Measurements from ENCODE around the gene CACNA1I. TPM values are rescaled to one million over a fixed set of nuclear protein-coding genes. Genes with fewer than 3 reads are reported as not detected.
"Not testable (repeated sequence)": the region's sequence is repeated elsewhere in the genome, so short reads cannot be mapped to it uniquely, and the experiment has no call there.

Gene CACNA1I
- polyA plus RNA-seq, 1 donor from 2014 or later, result 0.04 TPM

GRCh38 chr22:39725351-39726035 lies 154.9 kb downstream of the CACNA1I start:
- Mint-ChIP-seq H3K27ac (no peak overlapping the region), H3K9me3 (no peaks in the 10 kb centered on the region), H3K4me3 (no peak overlapping the region)

GRCh38 chr22:39727541-39727940 lies 157.0 kb downstream of the CACNA1I start:
- H3K36me3 Mint-ChIP-seq, result no peaks in the 10 kb centered on the region
- H3K4me1 Mint-ChIP-seq, result no peaks in the 10 kb centered on the region
- no peak overlapping the region for H3K27ac Mint-ChIP-seq
- peaks cover 0 to 1% (median 0%) of the 10 kb centered on the region in 3 donors for H3K9me3 Mint-ChIP-seq
- H3K27me3 Mint-ChIP-seq, result peaks cover 1% of the 10 kb centered on the region
- H3K4me3 Mint-ChIP-seq, result no peak overlapping the region

More at GRCh38 chr22:39725351-39726035, 154.9 kb downstream of the CACNA1I start:
- peaks cover 6% of the 10 kb centered on the region for H3K27me3 Mint-ChIP-seq
- H3K4me1 Mint-ChIP-seq, result no peaks in the 10 kb centered on the region
- no peaks in the 10 kb centered on the region for H3K36me3 Mint-ChIP-seq

- H3K9me3 Mint-ChIP-seq, result peaks cover 0 to 1% (median 0%) of the 10 kb centered on the region in 3 donors
- H3K4me1 Mint-ChIP-seq, result no peaks in the 10 kb centered on the region
- H3K4me3 Mint-ChIP-seq, result no peak overlapping the region
- no peaks in the 10 kb centered on the region for H3K36me3 Mint-ChIP-seq
- H3K27me3 Mint-ChIP-seq, result peaks cover 1% of the 10 kb centered on the region
- H3K27ac Mint-ChIP-seq, result no peak overlapping the region
Measured at GRCh38 chr22:39728236-39728860, 157.8 kb downstream of the CACNA1I start.

- peaks cover 1% of the 10 kb centered on the region for H3K27me3 Mint-ChIP-seq
- no peaks in the 10 kb centered on the region for H3K4me1 Mint-ChIP-seq
- H3K27ac Mint-ChIP-seq, result no peak overlapping the region
- H3K36me3 Mint-ChIP-seq, result no peaks in the 10 kb centered on the region
- peaks cover 0 to 1% (median 0%) of the 10 kb centered on the region in 3 donors for H3K9me3 Mint-ChIP-seq
- no peak overlapping the region for H3K4me3 Mint-ChIP-seq
Measured at GRCh38 chr22:39729141-39729934, 158.8 kb downstream of the CACNA1I start.

GRCh38 chr22:39731481-39731880 lies 160.9 kb downstream of the CACNA1I start:
- Mint-ChIP-seq H3K36me3 (peaks cover 2% of the 10 kb centered on the region), H3K4me3 (no peak overlapping the region), H3K27me3 (peaks cover 6% of the 10 kb centered on the region), H3K9me3 (peaks cover 0 to 4% (median 0%) of the 10 kb centered on the region in 3 donors), H3K27ac (no peak overlapping the region), H3K4me1 (no peaks in the 10 kb centered on the region)

GRCh38 chr22:39731881-39732555 lies 161.5 kb downstream of the CACNA1I start:
- Mint-ChIP-seq H3K4me1 (no peaks in the 10 kb centered on the region), H3K27ac (peak overlapping the region in 1 of 3 donors; percentile 14), H3K27me3 (peaks cover 6% of the 10 kb centered on the region), H3K36me3 (peaks cover 2% of the 10 kb centered on the region), H3K9me3 (peaks cover 0 to 4% (median 0%) of the 10 kb centered on the region in 3 donors), H3K4me3 (no peak overlapping the region)

- H3K27ac Mint-ChIP-seq, result peak overlapping the region in 1 of 3 donors; percentile 14
- H3K4me3 Mint-ChIP-seq, result no peak overlapping the region
- peaks cover 6% of the 10 kb centered on the region for H3K27me3 Mint-ChIP-seq
- no peaks in the 10 kb centered on the region for H3K4me1 Mint-ChIP-seq
- H3K9me3 Mint-ChIP-seq, result peaks cover 0 to 4% (median 0%) of the 10 kb centered on the region in 3 donors
- peaks cover 2% of the 10 kb centered on the region for H3K36me3 Mint-ChIP-seq
Measured at GRCh38 chr22:39732625-39733024, 162.1 kb downstream of the CACNA1I start.

GRCh38 chr22:39733191-39733590 lies 162.6 kb downstream of the CACNA1I start:
- Mint-ChIP-seq H3K27me3 (peaks cover 6% of the 10 kb centered on the region), H3K4me3 (no peak overlapping the region), H3K27ac (peak overlapping the region in 1 of 3 donors; percentile 62), H3K9me3 (peaks cover 0 to 4% (median 0%) of the 10 kb centered on the region in 3 donors), H3K36me3 (peaks cover 2% of the 10 kb centered on the region), H3K4me1 (no peaks in the 10 kb centered on the region)

- not testable (repeated sequence) for H3K36me3 Mint-ChIP-seq, H3K9me3 Mint-ChIP-seq, H3K4me3 Mint-ChIP-seq, H3K27me3 Mint-ChIP-seq, H3K27ac Mint-ChIP-seq, H3K4me1 Mint-ChIP-seq
Measured at GRCh38 chr22:39734046-39734445, 163.5 kb downstream of the CACNA1I start.

GRCh38 chr22:39734866-39735265 lies 164.3 kb downstream of the CACNA1I start:
- H3K36me3 Mint-ChIP-seq, result peaks cover 4% of the 10 kb centered on the region
- H3K9me3 Mint-ChIP-seq, result peaks cover 0 to 5% (median 3%) of the 10 kb centered on the region in 3 donors
- H3K27me3 Mint-ChIP-seq, result peaks cover 9% of the 10 kb centered on the region
- no peak overlapping the region for H3K27ac Mint-ChIP-seq
- no peaks in the 10 kb centered on the region for H3K4me1 Mint-ChIP-seq
- no peak overlapping the region for H3K4me3 Mint-ChIP-seq

GRCh38 chr22:39735776-39736175 lies 165.2 kb downstream of the CACNA1I start:
- Mint-ChIP-seq H3K4me3 (no peak overlapping the region), H3K27me3 (peaks cover 9% of the 10 kb centered on the region), H3K27ac (no peak overlapping the region), H3K9me3 (peaks cover under 1 to 7% (median 3%) of the 10 kb centered on the region in 3 donors), H3K36me3 (peaks cover 4% of the 10 kb centered on the region), H3K4me1 (no peaks in the 10 kb centered on the region)

- H3K4me1 Mint-ChIP-seq, result peaks cover 0 to 1% (median under 1%) of the 10 kb centered on the region in 3 donors
- peaks cover 9% of the 10 kb centered on the region for H3K27me3 Mint-ChIP-seq
- H3K36me3 Mint-ChIP-seq, result peaks cover 4% of the 10 kb centered on the region
- peaks cover 3 to 7% (median 6%) of the 10 kb centered on the region in 3 donors for H3K9me3 Mint-ChIP-seq
- no peak overlapping the region for H3K4me3 Mint-ChIP-seq
- no peak overlapping the region for H3K27ac Mint-ChIP-seq
Measured at GRCh38 chr22:39738746-39739145, 168.2 kb downstream of the CACNA1I start.
